HTR-8/SVneo (cell line): ENCODE data around the gene KLRD1.
"Not testable (repeated sequence)": the region's sequence is repeated elsewhere in the genome, so short reads cannot be mapped to it uniquely, and the experiment has no call there.

Source experiments
- DNase-seq: peaks from one replicate; pipeline ENCODE4 v3.0.0; 2011; ENCODE audit warnings: low spot score, mixed read lengths; ENCODE audit not compliant: insufficient read length
- FAIRE-seq: peaks from 2 replicates; lab custom pipeline; 2011; peaks lifted over from hg19 to GRCh38; lab: Jason Lieb, UNC

The KLRD1 gene

GRCh38 chr12:10331642-10332239 lies 24.1 kb downstream of the KLRD1 start:
- FAIRE-seq (no peak), DNase-seq (peak; percentile 51)

GRCh38 chr12:10336196-10336595 lies 28.5 kb downstream of the KLRD1 start:
- not testable (repeated sequence) for DNase-seq, FAIRE-seq

- DNase-seq, FAIRE-seq: not testable (repeated sequence)
Observed at GRCh38 chr12:10338470-10338869, 30.8 kb downstream of the KLRD1 start.

GRCh38 chr12:10339053-10339840 lies 31.6 kb downstream of the KLRD1 start:
- FAIRE-seq (no peak), DNase-seq (no peak)

GRCh38 chr12:10340946-10341345 lies 33.3 kb downstream of the KLRD1 start:
- DNase-seq, FAIRE-seq: not testable (repeated sequence)

- DNase-seq (no peak), FAIRE-seq (no peak)
Observed at GRCh38 chr12:10341892-10342509, 34.3 kb downstream of the KLRD1 start.

GRCh38 chr12:10351457-10351856 lies 43.8 kb downstream of the KLRD1 start:
- not testable (repeated sequence) for FAIRE-seq

GRCh38 chr12:10354071-10354470 lies 46.4 kb downstream of the KLRD1 start:
- DNase-seq, result no peak
- no peak for FAIRE-seq

More at GRCh38 chr12:10351457-10351856, 43.8 kb downstream of the KLRD1 start:
- not testable (repeated sequence) for DNase-seq

GRCh38 chr12:10354502-10354901 lies 46.8 kb downstream of the KLRD1 start:
- DNase-seq (peak; percentile 27), FAIRE-seq (peak; percentile 54)

GRCh38 chr12:10358131-10358530 lies 50.5 kb downstream of the KLRD1 start:
- DNase-seq (no peak), FAIRE-seq (no peak)

- DNase-seq, result no peak
- no peak for FAIRE-seq
Observed at GRCh38 chr12:10358969-10359368, 51.3 kb downstream of the KLRD1 start.

- no peak for DNase-seq
- FAIRE-seq, result no peak
Observed at GRCh38 chr12:10361084-10361483, 53.4 kb downstream of the KLRD1 start.

GRCh38 chr12:10361622-10362021 lies 54.0 kb downstream of the KLRD1 start:
- FAIRE-seq (no peak), DNase-seq (no peak)

- no peak for FAIRE-seq
- DNase-seq, result no peak
Observed at GRCh38 chr12:10362325-10362724, 54.7 kb downstream of the KLRD1 start.

- DNase-seq (no peak), FAIRE-seq (no peak)
Observed at GRCh38 chr12:10362828-10363657, 55.4 kb downstream of the KLRD1 start.

- FAIRE-seq (no peak), DNase-seq (no peak)
Observed at GRCh38 chr12:10363658-10363913, 55.9 kb downstream of the KLRD1 start.

GRCh38 chr12:10363914-10364814 lies 56.5 kb downstream of the KLRD1 start:
- DNase-seq, result peak; percentile 26
- FAIRE-seq, result no peak

GRCh38 chr12:10364815-10365622 lies 57.3 kb downstream of the KLRD1 start:
- FAIRE-seq (no peak), DNase-seq (peak; percentile 51)
